NB4 (cell line): ENCODE results near the gene NPDC1.

Experiments
- DNase-seq: peaks from one replicate; pipeline ENCODE4 v3.0.0; 2010; ENCODE audit warnings: low read depth
- H3K4me3 ChIP-seq: one replicate; pipeline ENCODE4 v1.5.1; 2011; ENCODE audit warnings: mild to moderate bottlenecking, low read depth, low read length, moderate library complexity
- CTCF ChIP-seq: IDR thresholded peaks from one replicate; pipeline ENCODE4 v1.5.1; 2012; ENCODE audit warnings: low read depth, low read length
- MAX ChIP-seq: IDR thresholded peaks from 2 replicates; pipeline ENCODE4 v1.6.1; 2011; ENCODE audit warnings: low read depth, low read length
- MYC ChIP-seq: IDR thresholded peaks from 2 replicates; pipeline ENCODE4 v1.6.1; 2011; ENCODE audit warnings: low read depth, low read length
- POLR2A ChIP-seq: IDR thresholded peaks from 2 replicates; pipeline ENCODE4 v1.6.1; 2011; ENCODE audit warnings: mild to moderate bottlenecking; ENCODE audit not compliant: insufficient read length; ENCODE audit errors: extremely low read depth

NPDC1 gene

GRCh38 chr9:137011156-137011555 is 34.8 kb downstream of the NPDC1 start:
- H3K4me3 ChIP-seq: no peak overlapping the region
- TF ChIP-seq MYC (no peak), POLR2A (no peak), CTCF (no peak), MAX (no peak)
- DNase-seq: no peak

GRCh38 chr9:137009938-137010732 is 35.8 kb downstream of the NPDC1 start:
- TF ChIP-seq MAX (no peak), CTCF (no peak), MYC (no peak), POLR2A (no peak)
- no peak overlapping the region for H3K4me3 ChIP-seq
- no peak for DNase-seq

- TF ChIP-seq MAX (no peak), MYC (no peak)
- no peak overlapping the region for H3K4me3 ChIP-seq
- no peak for DNase-seq
Observed at GRCh38 chr9:137009217-137009616, 36.8 kb downstream of the NPDC1 start.

- DNase-seq: no peak
- TF ChIP-seq MYC (no peak), MAX (no peak), POLR2A (no peak), CTCF (no peak)
- H3K4me3 ChIP-seq: no peak overlapping the region
Observed at GRCh38 chr9:137008312-137008711, 37.7 kb downstream of the NPDC1 start.

- DNase-seq: no peak
- no peak for TF ChIP-seq CTCF
- TF ChIP-seq MYC: no peak
- no peak for TF ChIP-seq MAX
- TF ChIP-seq POLR2A: no peak
- no peak overlapping the region for H3K4me3 ChIP-seq
Observed at GRCh38 chr9:137007816-137008270, 38.1 kb downstream of the NPDC1 start.

GRCh38 chr9:137007108-137007815 is 38.7 kb downstream of the NPDC1 start:
- DNase-seq: no peak
- TF ChIP-seq POLR2A (no peak), MYC (no peak), CTCF (no peak), MAX (no peak)

More at GRCh38 chr9:137007108-137007815, 38.7 kb downstream of the NPDC1 start:
- H3K4me3 ChIP-seq: no peak overlapping the region
